Mesodermal cell (in vitro differentiated cells): ENCODE results near the gene NFKB1.
A peak's percentile ranks its signal among the peaks of the same experiment; 100 is the strongest.

Experiments used
- H3K27ac ChIP-seq: 2 replicates; pipeline ENCODE4 v1.7.0; 2013; ENCODE audit warnings: mild to moderate bottlenecking, low read depth, low read length, moderate library complexity; ENCODE audit not compliant: severe bottlenecking
- H3K36me3 ChIP-seq: 2 replicates; pipeline ENCODE4 v1.7.1; 2013; ENCODE audit warnings: mild to moderate bottlenecking, low read length, moderate library complexity; ENCODE audit not compliant: control insufficient read depth, insufficient read depth
- H3K4me1 ChIP-seq: one replicate; pipeline ENCODE4 v1.7.1; 2013; ENCODE audit warnings: mild to moderate bottlenecking, low read length; ENCODE audit not compliant: insufficient read depth, control insufficient read depth, poor library complexity, severe bottlenecking
- H3K4me3 ChIP-seq: 2 replicates; pipeline ENCODE4 v1.7.0; 2013; ENCODE audit warnings: low read length, control low read depth, mild to moderate bottlenecking; ENCODE audit not compliant: insufficient read depth, poor library complexity, severe bottlenecking; ENCODE audit errors: extremely low read depth
- H3K9me3 ChIP-seq: 2 replicates; pipeline ENCODE4 v1.7.1; 2013; ENCODE audit warnings: mild to moderate bottlenecking, low read length, moderate library complexity; ENCODE audit not compliant: control insufficient read depth
- WGBS, 2 experiments: methylation state at CpG; one replicate each; pipeline ENCODE4 v1.1.5; 2013; ENCODE audit warnings: missing lambda C conversion rate in 2 of 2; ENCODE audit not compliant: insufficient coverage in 2 of 2; 5-methylcytosine and 5-hydroxymethylcytosine counted together

Gene NFKB1

DNA sequence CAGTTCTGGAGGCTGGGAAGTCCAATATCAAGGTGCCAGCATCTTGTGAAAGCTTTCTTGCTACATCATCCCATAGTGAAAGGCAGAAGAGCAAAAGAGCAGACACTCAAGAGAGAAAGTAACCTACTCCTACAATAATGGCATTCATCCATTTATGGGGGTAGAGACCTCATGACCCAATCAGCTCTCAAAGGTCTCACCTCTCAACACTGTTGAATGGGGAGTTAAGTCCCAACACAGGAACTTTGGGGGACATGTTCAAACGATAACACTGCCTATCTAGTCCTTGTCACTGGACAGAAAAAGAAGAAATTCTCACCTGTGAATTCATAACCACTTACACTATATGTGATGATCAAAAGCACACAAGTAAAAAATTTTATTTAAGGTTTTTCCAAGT, 6.6 kb upstream of the NFKB1 start:
- Histone ChIP-seq H3K4me1 (peaks cover 6% of the 10 kb centered on the region), H3K27ac (no peak overlapping the region), H3K36me3 (no peaks in the 10 kb centered on the region), H3K9me3 (no peaks in the 10 kb centered on the region), H3K4me3 (no peak overlapping the region)
- 100% methylated on average over 1 of the region's 1 CpG; no CpG with 5 or more reads in 1 of the 2 experiments for WGBS, 2 experiments

DNA sequence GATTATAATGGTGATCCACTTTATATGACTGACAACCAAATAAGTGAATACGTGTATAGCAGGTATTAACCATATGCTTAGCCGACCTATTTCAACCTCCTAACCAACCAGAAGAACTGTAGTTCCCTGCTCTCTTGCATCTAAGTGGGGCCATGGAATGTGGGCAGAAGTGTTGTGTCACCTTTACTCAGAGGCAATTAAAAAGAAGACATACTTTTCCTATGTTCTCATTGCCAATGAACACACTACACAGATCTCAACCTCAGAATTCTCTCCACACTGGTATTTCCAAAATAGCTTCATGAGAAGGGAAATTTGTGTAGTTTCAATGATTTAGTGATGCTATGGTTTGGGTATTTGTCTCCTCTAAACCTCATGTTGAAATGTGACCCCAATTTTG, 3.2 kb upstream of the NFKB1 start:
- Histone ChIP-seq H3K9me3 (no peaks in the 10 kb centered on the region), H3K4me3 (no peak overlapping the region), H3K4me1 (peaks cover 6% of the 10 kb centered on the region), H3K27ac (no peak overlapping the region), H3K36me3 (no peaks in the 10 kb centered on the region)
- WGBS, 2 experiments = no CpG with 5 or more reads among the region's 2 CpGs

GRCh38 chr4:102500352-102500695, 835 bp upstream of the NFKB1 start:
- Histone ChIP-seq H3K4me1 (peaks cover 6% of the 10 kb centered on the region), H3K9me3 (no peaks in the 10 kb centered on the region), H3K27ac (no peak overlapping the region), H3K4me3 (peak overlapping the region; percentile 73), H3K36me3 (no peaks in the 10 kb centered on the region)
- 90 to 100% methylated on average over 1 to 2 of the region's 3 CpGs for WGBS, 2 experiments

- WGBS, 2 experiments = 0 to 2% methylated on average over 17 to 21 of the region's 44 CpGs
- peak overlapping the region; percentile 86 for H3K27ac ChIP-seq
- H3K4me1 ChIP-seq = peaks cover 6% of the 10 kb centered on the region
- no peaks in the 10 kb centered on the region for H3K36me3 ChIP-seq
- H3K4me3 ChIP-seq = peak overlapping the region; percentile 73
- no peaks in the 10 kb centered on the region for H3K9me3 ChIP-seq
These were observed 213 bp downstream of the NFKB1 start for GRCh38 chr4:102501447-102501696.

GRCh38 chr4:102502543-102502818, 1.3 kb downstream of the NFKB1 start:
- peak overlapping the region; percentile 73 for H3K4me3 ChIP-seq
- H3K36me3 ChIP-seq = no peaks in the 10 kb centered on the region
- no peak overlapping the region for H3K27ac ChIP-seq
- H3K9me3 ChIP-seq = no peaks in the 10 kb centered on the region
- WGBS, 2 experiments = 29 to 33% methylated on average over 1 of the region's 1 CpG
- no peaks in the 10 kb centered on the region for H3K4me1 ChIP-seq

DNA sequence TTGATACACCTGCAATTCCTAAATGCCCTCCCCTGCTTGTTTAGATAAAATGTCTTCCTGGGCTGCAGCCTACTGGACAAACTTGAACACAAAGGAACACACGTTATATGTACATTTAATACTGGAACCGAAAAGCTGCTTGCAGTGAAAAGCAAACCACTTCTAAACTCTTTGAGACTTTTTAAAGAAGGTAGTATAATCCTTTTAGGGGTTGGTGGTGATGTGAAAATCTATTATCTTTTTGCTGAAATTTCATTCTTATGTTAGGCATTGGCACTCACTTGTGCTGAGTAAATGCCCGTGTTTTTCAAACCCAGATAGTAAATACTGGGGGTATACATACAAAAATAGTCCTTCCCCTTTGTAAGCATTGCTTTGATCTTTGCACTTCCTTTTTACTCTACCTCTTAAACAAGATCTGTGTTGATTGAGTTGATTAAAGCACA, 2.2 kb downstream of the NFKB1 start:
- Histone ChIP-seq H3K4me1 (no peaks in the 10 kb centered on the region), H3K9me3 (no peaks in the 10 kb centered on the region), H3K27ac (no peak overlapping the region), H3K4me3 (no peak overlapping the region), H3K36me3 (no peaks in the 10 kb centered on the region)
- no CpG with 5 or more reads among the region's 3 CpGs for WGBS, 2 experiments

GRCh38 chr4:102503831-102504786, 3.0 kb downstream of the NFKB1 start:
- Histone ChIP-seq H3K36me3 (no peaks in the 10 kb centered on the region), H3K9me3 (no peaks in the 10 kb centered on the region), H3K27ac (no peak overlapping the region), H3K4me1 (no peaks in the 10 kb centered on the region), H3K4me3 (no peak overlapping the region)
- WGBS, 2 experiments = 94 to 95% methylated on average over 2 of the region's 5 CpGs

DNA sequence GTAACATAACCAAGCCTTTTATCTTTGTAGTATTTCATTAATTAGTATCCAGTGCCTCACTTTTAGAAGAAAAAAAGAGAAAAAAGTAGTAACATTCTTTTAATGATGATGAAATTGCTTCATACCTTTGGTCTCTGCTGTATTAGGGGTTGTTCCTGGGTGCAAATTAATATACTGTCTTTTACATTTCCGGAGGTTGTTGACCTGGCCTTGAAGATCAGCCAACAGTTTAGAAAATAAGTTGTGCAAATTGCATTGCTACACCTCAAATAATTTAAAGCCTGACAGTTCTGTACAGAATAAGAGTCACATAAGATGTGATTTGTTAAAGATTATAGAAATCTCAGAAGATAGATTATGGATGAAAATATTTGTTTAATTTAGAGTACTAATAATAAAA, 3.8 kb downstream of the NFKB1 start:
- H3K36me3 ChIP-seq = no peaks in the 10 kb centered on the region
- no peak overlapping the region for H3K4me3 ChIP-seq
- 80 to 100% methylated on average over 1 of the region's 1 CpG for WGBS, 2 experiments
- no peaks in the 10 kb centered on the region for H3K4me1 ChIP-seq
- no peaks in the 10 kb centered on the region for H3K9me3 ChIP-seq
- H3K27ac ChIP-seq = no peak overlapping the region

DNA sequence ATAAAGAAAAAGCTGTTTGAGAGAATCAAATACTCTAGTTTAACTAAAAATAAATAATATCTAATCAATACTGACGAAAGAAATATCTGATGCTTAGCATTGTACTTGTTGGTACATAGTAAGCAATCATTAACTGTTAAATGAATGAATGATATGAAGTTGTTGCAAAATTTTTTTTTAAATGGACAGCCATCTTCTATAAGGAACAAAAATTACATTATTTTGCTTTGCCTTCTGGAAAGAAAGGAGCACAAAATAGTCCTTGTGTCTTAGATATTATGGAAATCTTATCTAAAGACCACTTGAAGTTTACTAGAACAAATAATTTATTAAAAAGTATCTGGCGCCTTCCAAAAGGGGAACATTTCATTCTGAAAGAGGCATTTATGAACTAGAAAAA, 4.5 kb downstream of the NFKB1 start:
- H3K36me3 ChIP-seq = no peaks in the 10 kb centered on the region
- H3K9me3 ChIP-seq = no peaks in the 10 kb centered on the region
- no CpG with 5 or more reads among the region's 2 CpGs for WGBS, 2 experiments
- no peak overlapping the region for H3K27ac ChIP-seq
- H3K4me3 ChIP-seq = no peak overlapping the region
- no peaks in the 10 kb centered on the region for H3K4me1 ChIP-seq

- H3K9me3 ChIP-seq = no peaks in the 10 kb centered on the region
- no CpG with 5 or more reads among the region's 1 CpG for WGBS, 2 experiments
These were observed 5.4 kb downstream of the NFKB1 start for GRCh38 chr4:102506523-102506922.

DNA sequence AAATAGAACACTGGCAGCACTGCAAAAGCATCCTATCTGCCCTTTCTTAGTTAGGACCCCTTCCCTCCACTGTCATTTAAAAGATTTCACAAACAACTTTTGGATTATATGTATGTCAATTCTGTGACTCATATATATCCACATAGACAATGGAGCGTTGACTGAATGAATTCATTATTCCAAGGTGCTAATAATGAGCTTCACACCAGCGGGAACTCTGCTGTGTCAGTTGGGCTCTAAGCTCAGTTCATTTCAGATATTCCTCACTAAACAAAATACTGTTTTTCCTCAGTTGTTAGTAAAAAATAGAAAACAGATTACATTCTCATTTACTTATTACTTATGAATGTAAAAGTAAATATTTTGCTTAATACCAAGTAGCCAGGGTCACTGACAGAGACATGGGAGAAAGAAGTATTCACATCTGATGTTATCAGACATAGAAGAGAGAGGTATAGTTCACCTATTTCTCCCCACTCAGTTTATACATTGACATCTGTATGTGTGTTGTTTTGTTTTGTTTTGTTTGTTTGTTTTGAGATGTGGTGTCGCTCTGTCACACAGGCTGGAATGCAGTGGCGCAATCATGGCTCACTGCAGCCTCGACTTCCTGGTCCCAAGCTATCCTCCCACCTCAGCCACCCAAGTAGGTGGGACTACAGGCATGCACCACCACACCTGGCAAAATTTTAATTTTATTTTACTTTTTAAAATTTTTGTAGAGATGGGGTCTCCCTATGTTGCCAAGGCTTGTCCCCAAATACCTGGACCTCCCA, 10.9 kb downstream of the NFKB1 start:
- 100% methylated on average over 5 of the region's 5 CpGs; no CpG with 5 or more reads in 1 of the 2 experiments for WGBS, 2 experiments
- H3K4me1 ChIP-seq = no peaks in the 10 kb centered on the region
- H3K27ac ChIP-seq = no peak overlapping the region
- H3K4me3 ChIP-seq = no peak overlapping the region
- H3K36me3 ChIP-seq = no peaks in the 10 kb centered on the region
- no peaks in the 10 kb centered on the region for H3K9me3 ChIP-seq

More at GRCh38 chr4:102506523-102506922, 5.4 kb downstream of the NFKB1 start:
- H3K27ac ChIP-seq = no peak overlapping the region
- no peaks in the 10 kb centered on the region for H3K36me3 ChIP-seq
- H3K4me3 ChIP-seq = no peak overlapping the region
- H3K4me1 ChIP-seq = no peaks in the 10 kb centered on the region
